IMR-90 (cell line): ENCODE data around the gene SARDH. TPM values are rescaled to one million over a fixed set of nuclear protein-coding genes. Genes with fewer than 3 reads are reported as not detected.

Experiments
- polyA plus RNA-seq, 3 experiments: library from polyadenylated mRNA; depleted of rRNA; stranded (reverse); fragments of >200 nt; gene quantifications; 2 replicates each; pipeline ENCODE4 v1.2.3, GENCODE V29; 2012; ENCODE audit warnings: low replicate concordance in 1 of 3
- total RNA-seq: library from RNA; depleted of rRNA; stranded (reverse); fragments of >200 nt; gene quantifications from 2 replicates; pipeline ENCODE4 v1.2.3, GENCODE V29; 2012; rRNA removed

Gene SARDH
- total and polyA plus RNA-seq, 2 of the 4 experiments (the other 2 are of a cell fraction): 5.0 to 7.5 TPM

Other genes with a start within 250 kb of the SARDH start
- gene MYMK, start 213.4 kb downstream of the SARDH start, total RNA-seq: not detected in 2 replicates
- not detected in 2 replicates for gene MYMK, start 213.4 kb downstream of the SARDH start, polyA plus RNA-seq (2012; rRNA removed)
- gene ADAMTSL2, start 203.6 kb downstream of the SARDH start, total RNA-seq: not detected in 2 replicates
- not detected in 2 replicates for gene ADAMTSL2, start 203.6 kb downstream of the SARDH start, polyA plus RNA-seq (2012; rRNA removed)
- gene FAM163B, start 129.0 kb downstream of the SARDH start, total RNA-seq: not detected in 2 replicates
- not detected in 2 replicates for gene FAM163B, start 129.0 kb downstream of the SARDH start, polyA plus RNA-seq (2012; rRNA removed)
- not detected in 2 replicates for gene DBH, start 102.0 kb downstream of the SARDH start, total RNA-seq
- gene DBH, start 102.0 kb downstream of the SARDH start, polyA plus RNA-seq (2012; rRNA removed): not detected in 2 replicates